ENCODE measurements around the gene NEU2.
"Not testable (repeated sequence)": the region's sequence is repeated elsewhere in the genome, so short reads cannot be mapped to it uniquely, and the experiment has no call there.

NEU2 gene

DNA sequence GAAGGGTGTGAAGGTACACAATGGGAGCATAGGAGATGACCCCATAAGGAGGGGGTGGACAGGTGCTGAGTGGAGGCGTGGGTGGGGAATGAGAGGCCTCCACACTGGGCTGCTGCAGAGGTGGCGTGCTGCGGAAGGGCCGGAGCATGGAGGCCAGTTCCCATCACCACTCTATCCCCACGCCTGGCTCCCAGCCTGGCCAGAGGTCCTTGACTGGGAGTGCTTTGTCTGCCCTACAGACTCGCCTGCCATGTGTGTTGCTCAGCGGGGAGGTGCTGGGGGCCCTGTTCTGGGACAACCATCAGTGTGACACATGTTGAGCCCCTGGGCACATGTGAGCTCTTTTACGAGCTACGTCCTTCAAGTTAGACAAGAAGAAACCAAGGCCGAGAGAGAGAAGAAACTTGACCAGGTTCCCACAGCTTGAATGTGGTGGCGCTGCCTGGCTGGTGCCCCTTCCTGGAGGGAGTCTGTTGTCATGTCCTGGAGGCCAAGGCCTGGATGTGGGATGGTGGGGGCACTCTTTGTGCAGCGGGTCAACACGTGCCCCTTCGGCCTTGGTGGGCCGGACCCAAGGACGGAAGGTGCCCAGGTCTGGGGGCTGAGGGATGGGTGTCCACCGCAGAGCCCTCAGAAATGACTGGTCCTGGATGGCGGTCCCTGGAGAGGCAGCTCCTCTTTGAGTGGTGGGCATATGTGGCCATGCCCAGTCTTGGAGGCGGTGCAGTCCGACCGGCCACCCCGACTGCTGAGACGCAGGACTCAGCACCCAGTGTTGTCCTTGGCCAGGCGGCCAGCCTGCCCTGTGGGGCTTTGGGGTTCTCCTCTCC is 26.5 kb downstream of the NEU2 start:
- no peak for DNase-seq (ENCODE audit: low spot score)

DNA sequence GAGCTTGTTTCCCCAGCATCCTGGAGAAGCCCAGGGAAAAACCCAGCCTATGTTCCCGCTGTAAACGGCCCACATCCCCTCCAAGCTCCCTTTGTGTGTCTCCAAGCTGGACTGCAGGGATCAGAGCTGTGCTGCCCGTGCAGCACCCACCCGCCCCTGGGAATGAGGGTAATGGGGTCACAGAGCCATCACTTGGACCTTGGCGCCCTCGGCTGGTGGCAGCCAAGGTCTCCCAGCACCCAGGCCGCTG is 27.0 kb downstream of the NEU2 start:
- no peak for DNase-seq (ENCODE audit: low spot score)

DNA sequence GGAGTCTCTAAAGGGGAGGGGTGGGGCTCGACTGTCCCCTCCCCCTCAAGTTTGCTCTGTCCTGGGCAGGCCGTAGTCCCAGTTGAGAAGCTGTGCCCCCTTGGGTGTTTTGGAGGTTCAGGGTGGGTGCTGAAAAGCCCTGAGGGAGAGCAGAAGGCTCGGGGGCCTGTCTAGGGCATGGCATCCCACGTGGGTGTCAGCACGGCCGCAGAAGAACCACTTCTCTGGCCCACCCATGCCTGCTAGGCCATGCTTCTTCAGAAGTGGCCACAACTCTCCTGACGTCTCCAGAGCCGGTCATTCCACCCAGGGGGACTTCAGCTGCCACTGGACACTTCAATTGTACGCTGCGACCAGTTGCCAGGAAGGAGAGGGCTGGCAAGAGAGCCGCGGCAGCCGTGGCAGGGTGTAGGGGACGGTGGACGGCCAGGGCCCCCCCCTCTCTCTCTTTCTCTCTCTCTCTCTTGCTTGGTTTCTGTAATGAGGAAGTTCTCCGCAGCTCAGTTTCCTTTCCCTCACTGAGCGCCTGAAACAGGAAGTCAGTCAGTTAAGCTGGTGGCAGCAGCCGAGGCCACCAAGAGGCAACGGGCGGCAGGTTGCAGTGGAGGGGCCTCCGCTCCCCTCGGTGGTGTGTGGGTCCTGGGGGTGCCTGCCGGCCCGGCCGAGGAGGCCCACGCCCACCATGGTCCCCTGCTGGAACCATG is 27.5 kb downstream of the NEU2 start, which contains the start of gene INPP5D:
Gene INPP5D, plus strand, starts transcription at position 546 of the 704 bp plus-strand sequence. Its CDS starts 137 bp downstream, at position 683.
- DNase-seq (ENCODE audit: low spot score) = peak; percentile 44

DNA sequence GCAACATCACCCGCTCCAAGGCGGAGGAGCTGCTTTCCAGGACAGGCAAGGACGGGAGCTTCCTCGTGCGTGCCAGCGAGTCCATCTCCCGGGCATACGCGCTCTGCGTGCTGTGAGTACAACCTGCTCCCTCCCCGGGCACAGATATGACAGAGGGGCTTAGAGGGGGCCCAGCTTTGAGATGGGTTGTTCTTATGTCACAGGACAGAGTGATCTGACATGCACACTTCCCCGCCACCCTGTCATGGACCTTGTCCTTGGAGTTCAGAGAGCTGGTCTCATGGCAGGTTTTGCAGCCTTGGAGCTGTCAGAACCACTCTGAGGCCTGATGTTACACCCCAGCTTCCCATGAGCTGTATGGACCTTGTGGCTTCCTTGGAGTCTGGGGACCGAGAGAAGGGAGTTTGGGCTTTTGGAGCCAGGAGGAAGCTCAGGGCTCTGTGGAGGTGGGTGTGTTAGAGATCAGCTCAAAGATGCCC is 28.1 kb downstream of the NEU2 start:
- no peak for DNase-seq (ENCODE audit: low spot score)

DNA sequence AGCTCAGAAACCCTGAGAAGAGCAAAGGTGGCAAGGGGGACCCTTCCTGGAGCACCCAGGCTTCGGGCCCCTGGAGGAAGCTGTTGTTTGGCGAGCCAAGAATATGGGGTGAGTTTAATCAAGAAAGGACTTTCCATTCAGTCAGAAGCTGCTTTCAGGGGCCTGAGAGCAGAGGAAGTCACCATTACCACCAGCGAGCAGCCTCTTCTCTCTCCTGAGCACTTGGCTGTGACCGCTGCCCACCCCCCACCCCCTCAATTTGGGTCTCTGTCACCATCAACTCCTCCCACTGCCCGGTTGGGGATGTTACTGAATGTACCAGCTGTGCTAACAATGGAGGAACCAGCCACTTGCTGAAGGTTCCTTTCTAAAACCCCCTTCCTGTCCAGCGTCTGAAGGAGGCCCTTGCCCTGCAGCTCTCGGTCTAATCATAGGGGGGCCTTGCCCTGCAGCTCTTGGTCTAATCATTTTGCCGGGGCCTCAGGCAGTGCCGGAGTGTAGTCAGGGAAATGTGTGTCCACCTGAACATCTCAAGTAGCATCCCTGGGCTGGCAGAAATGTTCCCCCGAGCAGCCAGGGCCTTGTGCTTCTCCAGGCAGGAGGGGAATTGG is 28.6 kb downstream of the NEU2 start:
- DNase-seq (ENCODE audit: low spot score) = no peak

DNA sequence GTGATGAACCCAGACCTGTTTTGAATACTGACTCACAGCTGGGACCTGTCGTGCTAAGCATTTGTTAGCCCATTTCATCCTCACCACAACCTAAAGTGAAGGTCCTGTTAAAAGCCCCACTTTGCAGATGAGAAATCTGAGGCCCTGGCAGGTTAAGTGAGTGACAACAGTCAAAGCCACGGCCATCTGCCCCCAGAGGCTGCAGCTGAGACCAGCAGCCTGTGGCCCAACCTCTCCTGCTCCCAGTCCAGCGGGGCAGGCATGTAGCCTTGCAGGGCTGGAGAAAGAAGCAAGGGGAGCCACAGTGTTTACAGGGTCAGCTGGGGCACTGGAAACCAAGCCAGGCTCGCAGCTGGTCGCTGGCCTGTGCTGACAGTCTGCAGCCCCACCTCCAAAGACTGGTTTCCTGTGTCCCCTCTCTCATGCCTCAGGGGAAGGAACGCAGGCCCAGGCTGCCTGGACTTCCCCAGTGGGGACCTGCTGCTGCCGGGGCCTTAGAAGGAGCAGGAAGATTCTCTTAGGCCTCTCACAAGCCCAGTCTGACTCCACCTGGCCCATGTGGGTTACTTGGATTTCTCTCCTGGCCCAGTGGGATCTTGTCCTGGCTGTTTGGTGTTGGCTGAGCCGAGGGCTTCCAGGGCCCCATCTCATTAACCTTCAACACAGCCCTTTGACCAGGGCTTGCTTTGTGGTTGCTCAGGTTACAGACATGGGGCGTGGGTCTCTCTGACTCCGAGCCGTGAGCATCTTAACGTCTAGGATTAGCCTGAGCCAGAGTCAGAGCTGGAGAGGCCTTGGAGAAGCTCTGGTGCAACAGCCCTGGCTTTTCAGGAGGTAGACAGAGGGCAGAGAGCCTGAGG is 29.3 kb downstream of the NEU2 start:
- DNase-seq (ENCODE audit: low spot score) = peak; percentile 46

DNA sequence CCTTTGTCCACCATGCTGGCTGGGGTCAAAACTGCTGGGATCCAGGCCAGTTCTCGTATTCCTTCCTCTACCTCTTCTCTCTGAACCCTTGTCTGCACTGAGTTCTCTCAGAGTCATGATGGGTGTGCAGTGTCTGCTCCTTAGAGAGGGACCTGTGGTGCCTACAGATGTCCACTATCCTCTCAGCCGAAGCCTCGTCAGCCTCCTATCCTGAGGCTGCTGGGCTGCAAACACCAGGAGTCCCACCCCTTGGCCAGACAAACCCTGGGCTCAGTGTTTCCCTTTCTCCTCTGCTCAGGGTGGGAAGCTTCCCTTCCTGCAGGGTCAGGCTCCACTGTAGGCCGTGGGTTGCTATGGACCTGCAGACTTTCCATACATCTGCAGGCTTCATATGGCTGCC is 30.0 kb downstream of the NEU2 start:
- DNase-seq (ENCODE audit: low spot score) = no peak

DNA sequence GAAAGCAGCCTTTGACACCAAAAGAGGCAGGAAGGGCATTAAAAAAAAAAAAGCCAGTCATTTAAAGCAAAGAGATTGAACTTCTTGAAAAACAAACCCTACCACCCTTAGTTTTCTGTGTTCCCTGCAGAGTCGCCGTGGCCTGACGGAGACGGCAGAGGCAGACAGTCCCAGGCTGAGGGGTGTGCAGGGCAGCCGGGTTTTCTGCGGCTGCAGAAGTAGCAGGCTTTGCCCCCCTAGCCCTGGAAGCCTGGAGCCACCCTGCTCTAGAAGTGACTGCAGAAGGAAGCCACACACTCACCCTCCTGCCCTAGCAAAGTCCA is 30.4 kb downstream of the NEU2 start:
- DNase-seq (ENCODE audit: low spot score) = no peak

DNA sequence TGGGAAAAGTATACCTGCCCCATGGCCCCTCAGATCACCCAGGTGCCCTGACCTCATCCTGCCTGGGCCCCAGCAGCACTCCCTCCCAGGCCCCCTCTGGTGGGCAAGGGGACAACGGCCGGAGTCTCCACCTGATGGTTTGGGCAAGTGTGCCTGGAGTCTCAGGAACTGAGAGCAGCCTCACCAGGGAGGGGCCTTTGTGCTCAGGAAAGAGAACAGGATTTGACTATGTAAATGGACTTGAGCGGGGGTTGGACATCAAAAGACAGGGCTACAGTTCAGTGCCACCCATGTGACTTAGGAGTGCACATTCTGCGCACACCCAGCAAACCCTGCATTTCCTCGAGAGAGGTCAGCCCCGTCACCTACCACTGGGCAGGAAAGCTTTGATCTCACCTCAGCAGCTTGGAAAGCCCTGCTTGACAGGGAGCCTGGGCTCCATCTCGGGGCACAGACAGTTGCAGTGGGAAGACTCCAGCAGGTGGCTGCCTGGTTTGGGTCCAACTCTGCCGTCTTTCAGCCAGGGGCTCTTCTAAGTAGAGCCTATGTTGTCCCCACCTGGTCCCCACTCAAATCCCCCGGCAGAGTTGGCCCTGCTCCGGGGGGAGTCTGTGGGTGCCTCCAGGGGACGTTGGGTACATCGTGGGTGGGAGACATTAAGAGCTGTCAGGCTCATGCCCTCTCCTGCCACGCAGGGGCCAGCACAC is 30.9 kb downstream of the NEU2 start:
- peak; percentile 95 for DNase-seq (ENCODE audit: low spot score)

DNA sequence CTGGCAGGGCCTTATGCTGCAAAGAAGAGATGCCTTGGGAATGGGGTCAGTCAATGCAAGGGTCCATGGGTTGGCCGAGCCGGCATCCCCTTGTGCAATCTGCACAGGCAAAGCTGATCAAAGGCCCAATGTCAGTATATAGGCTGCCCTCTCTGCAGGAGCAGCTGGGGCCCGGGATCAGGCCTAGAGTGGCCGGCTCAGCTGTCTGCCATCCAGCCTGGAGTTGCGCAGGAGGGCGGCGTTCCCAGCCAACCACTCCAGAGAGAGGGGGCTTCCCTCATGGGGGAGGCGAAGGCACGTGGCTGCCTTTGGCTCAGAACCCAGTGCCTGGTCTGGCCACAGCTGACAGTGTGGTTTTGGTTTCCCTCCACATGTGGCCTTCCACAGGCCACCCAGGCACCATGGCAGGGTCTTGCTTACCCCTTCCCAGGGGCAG is 31.5 kb downstream of the NEU2 start:
- DNase-seq (ENCODE audit: low spot score) = no peak

DNA sequence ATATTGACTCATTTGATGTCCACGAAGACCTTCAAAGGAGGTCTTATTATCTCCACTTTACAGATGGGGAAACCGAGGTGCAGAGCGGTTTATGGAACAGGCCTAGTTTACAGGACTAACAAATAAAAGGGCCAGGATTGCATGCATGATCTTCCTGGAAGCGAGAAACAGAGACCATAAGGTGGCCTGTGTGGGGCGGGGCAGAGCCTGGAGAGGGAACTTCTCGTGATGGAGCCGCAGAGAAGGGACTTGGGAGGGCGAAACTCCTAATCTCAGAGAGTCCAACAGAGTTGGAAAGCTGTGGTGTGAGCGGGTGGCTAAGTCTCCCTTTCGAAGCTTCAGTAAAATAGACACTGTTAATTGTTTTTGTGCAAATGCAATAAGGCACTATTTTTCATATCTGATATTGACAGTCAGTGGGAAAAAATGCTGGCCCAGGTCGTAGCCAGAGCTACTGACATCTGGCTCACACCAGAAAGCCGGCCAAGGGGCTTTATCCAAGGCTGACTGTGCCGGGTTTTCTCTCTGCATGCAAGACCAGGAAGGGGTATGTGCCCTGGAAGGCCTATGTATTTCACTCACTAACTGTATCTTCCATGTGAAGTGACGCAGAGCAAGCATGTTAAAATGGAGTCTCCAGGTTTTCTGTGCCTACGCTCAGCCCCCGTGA is 32.2 kb downstream of the NEU2 start:
- DNase-seq (ENCODE audit: low spot score) = no peak

DNA sequence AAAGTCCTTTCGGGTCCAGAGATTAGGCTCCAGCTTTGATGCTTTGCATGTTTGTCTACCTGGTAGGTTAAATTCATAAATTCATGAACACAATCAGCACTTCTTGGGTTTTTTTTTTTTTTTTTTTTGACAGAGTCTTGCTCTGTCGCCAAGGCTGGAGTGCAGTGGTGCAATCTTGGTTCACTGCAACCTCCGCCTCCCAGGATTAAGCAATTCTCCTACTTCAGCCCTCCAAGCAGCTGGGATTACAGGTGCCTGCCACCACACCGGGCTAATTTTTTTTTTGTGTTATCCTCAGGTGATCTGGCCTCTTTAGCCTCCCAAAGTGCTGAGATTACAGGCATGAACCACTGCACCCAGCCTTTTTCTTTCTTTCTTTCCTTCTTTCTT is 32.7 kb downstream of the NEU2 start:
- DNase-seq (ENCODE audit: low spot score) = not testable (repeated sequence)

DNA sequence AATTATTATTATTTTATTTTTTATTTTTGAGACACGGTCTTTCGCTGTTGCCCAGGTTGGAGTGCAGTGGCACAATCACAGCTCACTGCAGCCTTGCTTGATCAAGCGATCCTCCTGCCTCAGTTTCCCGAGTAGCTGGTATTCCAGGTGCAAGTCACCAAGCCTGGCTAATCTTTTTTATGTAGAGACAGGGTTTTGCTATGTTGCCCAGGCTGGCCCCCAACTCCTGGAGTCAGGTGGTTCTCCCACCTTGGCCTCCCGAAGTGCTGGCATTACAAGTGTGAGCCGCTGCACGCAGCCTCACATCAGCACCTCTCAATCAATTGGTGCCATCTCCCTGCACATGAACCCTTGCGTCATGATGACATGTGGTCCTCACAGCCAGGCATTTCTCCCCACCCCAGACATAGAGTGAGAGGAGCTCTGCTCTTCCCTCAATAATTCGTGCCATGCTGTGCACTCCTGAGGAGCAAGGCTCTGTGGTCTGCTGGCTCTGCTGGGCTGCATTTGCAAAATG is 33.5 kb downstream of the NEU2 start:
- DNase-seq (ENCODE audit: low spot score) = no peak

DNA sequence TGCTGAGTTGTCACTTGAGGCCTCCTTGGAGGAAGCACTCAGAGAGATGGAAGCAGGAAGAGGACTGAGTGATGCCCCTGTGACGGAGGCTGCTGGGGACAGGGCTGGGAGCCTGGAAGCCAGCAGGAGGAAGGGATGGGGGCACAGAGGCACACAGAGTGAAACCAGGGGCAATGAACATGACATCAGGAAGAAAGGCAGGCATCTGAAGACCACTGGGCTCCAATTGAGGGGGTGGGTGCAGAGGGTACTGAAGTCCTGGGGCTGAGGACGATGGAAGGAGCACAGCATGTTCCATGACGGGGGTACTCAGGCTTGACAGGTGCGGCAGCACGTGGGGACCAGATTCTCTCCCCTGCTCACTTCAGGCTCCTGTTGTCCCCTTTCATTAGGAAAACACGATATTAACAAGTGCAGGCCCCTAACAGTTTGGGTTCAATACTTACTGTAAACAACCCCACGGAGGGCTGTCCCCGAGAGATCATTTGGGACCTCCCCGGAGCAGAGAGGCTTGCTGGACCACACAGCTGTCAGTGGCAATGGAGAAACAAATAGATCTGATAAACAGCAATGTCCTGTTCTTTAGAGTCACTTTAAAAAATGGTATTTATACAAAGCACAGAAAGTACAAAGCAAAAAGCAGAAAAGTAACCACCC is 36.4 kb downstream of the NEU2 start:
- no peak for DNase-seq (ENCODE audit: low spot score)

DNA sequence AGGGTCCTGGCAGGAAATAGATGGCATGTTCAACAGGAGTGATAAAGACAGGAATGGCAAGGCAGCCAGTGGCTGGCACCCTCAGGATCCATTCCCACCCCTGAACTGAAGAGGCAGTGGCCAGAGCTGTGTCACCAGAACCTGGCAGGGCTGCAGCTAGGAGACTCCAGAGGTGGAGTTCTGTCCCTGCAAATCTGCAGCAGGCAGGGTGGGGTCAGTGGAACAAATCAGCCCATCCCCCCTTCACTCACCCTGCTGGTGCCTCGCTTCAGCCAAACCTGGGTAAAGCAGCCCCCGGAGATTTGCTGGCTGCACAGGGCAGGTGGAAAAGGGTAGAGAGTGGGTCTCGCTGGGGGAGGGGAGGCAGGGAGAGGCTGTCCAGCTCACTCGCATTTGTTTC is 40.4 kb downstream of the NEU2 start:
- DNase-seq (ENCODE audit: low spot score) = no peak

DNA sequence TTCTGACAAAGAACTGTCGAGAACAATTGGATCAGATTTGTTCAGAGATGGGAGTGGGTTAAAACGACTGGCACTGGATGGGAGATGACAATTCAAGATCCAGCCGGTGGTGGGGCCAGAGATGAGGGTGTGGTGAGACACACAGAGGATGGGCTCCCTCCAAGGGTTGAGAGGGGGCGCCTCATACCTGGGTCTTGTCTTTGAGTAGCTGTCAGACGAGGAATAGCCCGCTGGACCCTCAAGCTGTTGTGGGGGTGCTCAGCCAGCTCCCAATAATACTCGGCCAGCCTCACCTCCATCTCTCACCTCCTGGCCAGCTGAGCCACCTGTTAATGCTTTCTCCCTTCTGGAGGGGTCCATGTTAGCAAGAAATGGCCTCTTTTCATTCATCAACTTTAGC is 41.6 kb downstream of the NEU2 start:
- DNase-seq (ENCODE audit: low spot score) = no peak

DNA sequence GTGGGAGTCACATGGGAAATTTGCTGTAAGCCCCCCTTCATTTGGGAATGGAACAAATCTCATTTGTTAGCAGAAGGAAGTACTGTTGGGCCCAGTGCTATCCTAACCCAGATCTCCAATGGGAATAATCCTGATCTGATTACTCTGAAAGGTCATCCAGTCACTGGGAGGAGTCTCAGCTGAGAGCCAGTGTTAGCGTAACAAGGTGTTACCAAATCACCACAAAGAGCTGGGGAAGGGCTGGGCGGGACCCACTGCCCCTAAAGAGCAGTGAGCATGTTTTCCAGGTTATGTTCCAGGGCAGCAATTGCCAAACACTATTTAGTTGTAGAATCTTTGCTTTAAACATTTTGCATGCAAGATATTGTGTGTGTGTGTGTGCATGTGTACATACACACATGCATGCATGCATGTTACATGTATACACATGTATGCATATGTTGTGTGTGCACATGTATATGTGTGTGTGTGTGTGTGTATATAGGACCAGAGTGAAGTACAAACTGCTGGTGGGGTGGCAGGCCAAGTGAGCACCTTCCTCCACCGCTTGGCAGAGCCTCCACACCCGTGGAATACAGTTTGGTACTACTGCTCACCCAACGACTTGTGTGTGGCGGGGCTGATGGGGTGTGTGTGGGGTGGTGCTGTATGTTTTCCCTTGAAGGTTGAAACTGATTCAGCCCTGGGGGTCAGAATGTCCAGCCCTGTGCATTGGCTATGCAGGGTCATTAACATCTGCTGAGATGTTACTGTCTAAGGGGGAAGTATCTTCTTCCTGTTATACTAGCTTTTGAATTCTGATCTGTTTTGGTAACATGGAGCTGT is 42.9 kb downstream of the NEU2 start:
- DNase-seq (ENCODE audit: low spot score) = no peak

DNA sequence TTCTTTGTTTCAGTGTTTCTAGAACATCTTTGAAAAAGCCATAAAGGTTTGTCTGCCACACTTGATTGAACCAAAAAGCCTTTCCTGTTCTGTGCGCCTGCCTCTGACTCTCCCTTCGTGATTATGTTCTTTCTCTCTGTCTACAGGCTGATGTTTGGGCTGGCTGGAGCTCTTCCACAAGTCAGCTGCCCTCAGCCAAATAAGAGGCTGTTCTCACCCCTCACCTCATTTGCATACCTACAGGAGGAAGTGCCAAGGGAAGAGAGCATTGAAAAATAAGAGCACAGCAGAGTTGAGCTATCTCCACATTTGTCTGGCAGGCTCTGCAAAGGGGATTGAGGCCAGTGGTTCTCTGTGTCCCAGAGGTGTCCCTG is 43.5 kb downstream of the NEU2 start:
- no peak for DNase-seq (ENCODE audit: low spot score)

DNA sequence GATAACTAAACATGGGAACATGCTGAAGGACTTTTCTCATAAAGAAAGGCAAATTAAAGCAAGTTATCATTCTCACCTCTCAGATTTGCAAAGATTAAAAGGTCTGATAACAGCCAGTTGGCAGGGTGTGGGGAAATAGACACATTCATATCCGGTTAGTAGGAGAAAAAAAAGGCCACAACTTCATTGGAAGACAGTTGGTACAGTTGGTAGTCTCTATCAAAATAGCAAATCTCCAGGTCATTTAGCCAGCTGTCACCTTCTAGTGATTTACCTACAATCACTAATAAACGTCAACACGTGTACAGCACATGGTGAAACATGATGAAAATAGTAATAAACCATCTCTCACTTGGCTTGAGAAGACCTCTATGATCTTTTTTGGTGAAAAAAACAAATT is 44.3 kb downstream of the NEU2 start:
- DNase-seq (ENCODE audit: low spot score) = no peak

DNA sequence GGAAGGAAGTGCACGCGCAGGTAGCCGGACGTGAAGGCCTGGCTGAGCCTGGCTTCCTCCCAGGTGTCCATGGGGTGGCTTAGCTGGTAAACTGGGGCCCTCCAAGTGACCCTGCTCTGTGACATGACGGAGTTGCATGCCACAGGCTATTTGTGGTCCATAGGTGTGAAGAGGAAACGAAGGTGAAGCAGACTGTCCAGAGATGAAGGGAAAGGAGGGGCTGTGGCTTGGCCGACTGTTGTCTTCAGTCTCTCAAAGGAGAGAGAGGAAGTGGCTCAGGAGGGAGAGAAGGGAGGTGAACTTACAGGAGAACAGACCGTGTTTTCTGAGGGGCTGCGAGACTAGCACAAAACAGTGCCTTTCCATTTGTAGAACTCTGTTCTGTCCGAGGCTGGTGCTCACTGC is 47.0 kb downstream of the NEU2 start:
- DNase-seq (ENCODE audit: low spot score) = no peak
